Measurements from ENCODE around the gene YWHAE.
"Not testable (repeated sequence)": the region's sequence is repeated elsewhere in the genome, so short reads cannot be mapped to it uniquely, and the experiment has no call there.

YWHAE gene

DNA sequence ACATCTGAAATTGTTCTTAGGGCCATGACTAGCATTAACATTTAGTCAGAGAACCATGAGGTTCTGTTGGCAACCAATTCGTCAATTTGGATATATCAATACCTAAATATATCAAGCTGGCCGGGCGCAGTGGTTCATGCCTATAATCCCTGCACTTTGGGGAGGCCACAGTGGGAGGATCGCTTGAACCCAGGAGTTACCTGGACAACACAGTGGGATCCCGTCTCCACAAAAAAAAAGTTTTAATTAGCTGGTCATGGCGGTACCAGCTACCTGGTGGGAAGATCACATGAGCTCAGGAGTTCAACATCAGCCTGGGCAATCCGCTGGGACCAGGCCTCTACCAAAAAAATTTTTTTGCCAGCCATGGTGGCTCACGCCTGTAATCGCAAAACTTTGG is 8.4 kb downstream of the YWHAE start:
- no peak overlapping the region for H3K27ac ChIP-seq (ENCODE audit: low read depth, low read length, poor library complexity, severe bottlenecking)
- peaks cover 73% of the 10 kb centered on the region for H3K4me1 ChIP-seq (ENCODE audit: insufficient read depth, low read length, severe bottlenecking)

GRCh38 chr17:1390432-1391367 is 9.3 kb downstream of the YWHAE start:
- Histone ChIP-seq H3K27me3 (ENCODE audit: insufficient read depth, low read length) (no peaks in the 10 kb centered on the region), H3K4me1 (ENCODE audit: insufficient read depth, low read length, severe bottlenecking) (peaks cover 79% of the 10 kb centered on the region), H3K36me3 (ENCODE audit: insufficient read depth, low read length) (peaks cover 23% of the 10 kb centered on the region)

More for the DNA sequence above, 8.4 kb downstream of the YWHAE start:
- H4K20me1 ChIP-seq (ENCODE audit: insufficient read depth, low read length) = peaks cover 7% of the 10 kb centered on the region; the same call in 1 of the 2 replicates
- H3F3A ChIP-seq (ENCODE audit: insufficient read depth, low read length) = no peaks in the 10 kb centered on the region
- H3K27me3 ChIP-seq (ENCODE audit: insufficient read depth, low read length) = no peaks in the 10 kb centered on the region
- no peak overlapping the region for H3K4me3 ChIP-seq (ENCODE audit: low read depth, low read length, poor library complexity, severe bottlenecking)
- no peaks in the 10 kb centered on the region for H3K9me2 ChIP-seq (ENCODE audit: low read depth, low read length)
- H3K9ac ChIP-seq (ENCODE audit: low read length) = no peak overlapping the region; the same call in 1 of the 2 replicates
- H3K9me3 ChIP-seq (ENCODE audit: low read length) = no peaks in the 10 kb centered on the region
- no peak overlapping the region for H2AFZ ChIP-seq (ENCODE audit: low read length)
- TF ChIP-seq, protein P1, sequence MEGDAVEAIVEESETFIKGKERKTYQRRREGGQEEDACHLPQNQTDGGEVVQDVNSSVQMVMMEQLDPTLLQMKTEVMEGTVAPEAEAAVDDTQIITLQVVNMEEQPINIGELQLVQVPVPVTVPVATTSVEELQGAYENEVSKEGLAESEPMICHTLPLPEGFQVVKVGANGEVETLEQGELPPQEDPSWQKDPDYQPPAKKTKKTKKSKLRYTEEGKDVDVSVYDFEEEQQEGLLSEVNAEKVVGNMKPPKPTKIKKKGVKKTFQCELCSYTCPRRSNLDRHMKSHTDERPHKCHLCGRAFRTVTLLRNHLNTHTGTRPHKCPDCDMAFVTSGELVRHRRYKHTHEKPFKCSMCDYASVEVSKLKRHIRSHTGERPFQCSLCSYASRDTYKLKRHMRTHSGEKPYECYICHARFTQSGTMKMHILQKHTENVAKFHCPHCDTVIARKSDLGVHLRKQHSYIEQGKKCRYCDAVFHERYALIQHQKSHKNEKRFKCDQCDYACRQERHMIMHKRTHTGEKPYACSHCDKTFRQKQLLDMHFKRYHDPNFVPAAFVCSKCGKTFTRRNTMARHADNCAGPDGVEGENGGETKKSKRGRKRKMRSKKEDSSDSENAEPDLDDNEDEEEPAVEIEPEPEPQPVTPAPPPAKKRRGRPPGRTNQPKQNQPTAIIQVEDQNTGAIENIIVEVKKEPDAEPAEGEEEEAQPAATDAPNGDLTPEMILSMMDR (IDR thresholded peaks at IDR 0.05; ENCODE audit: low read length) = no peak
- no peak for TF ChIP-seq EZH2 (IDR thresholded peaks at IDR 0.05; ENCODE audit: borderline replicate concordance, low read length)
- H3K4me2 ChIP-seq (ENCODE audit: low read length) = peak overlapping the region; percentile 27; the same call in 1 of the 2 replicates
- H3K36me3 ChIP-seq (ENCODE audit: insufficient read depth, low read length) = peaks cover 30% of the 10 kb centered on the region
- H3K79me2 ChIP-seq (ENCODE audit: insufficient read depth, low read length) = peaks cover 99% of the 10 kb centered on the region

DNA sequence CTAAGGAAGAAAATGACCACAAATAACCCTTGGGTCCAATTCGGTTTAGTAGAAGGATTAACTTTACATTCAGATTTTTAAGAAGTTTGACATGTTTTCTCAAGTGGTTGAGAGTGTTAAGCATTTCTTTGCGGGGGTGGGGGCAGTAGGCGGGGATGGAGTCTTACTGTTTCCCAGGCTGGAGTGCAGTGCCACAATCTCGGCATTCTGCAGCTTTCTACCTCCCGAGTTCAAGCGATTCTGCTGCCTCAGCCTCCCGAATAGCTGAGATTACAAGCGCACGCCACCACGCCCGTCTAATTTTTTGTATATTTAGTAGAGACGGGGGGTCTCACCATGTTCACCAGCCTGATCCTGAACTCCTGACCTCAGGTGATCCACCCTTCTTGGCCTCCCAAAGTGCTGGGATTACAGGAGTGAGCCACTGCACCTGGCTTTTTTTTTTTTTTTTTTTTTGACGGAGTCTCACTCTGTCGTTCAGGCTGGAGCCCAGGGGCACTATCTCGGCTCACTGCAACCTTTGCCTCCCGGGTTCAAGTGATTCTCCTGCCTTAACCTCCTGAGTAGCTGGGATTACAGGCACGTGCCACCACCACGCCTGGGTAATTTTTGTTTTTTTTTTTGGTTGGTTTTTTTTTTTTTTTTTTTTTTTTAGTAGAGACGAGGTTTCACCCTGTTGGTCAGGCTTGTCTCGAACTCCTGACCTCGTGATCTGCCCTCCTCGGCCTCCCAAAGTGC is 12.4 kb downstream of the YWHAE start:
- H3F3A ChIP-seq (ENCODE audit: insufficient read depth, low read length); H3K9me2 ChIP-seq (ENCODE audit: low read depth, low read length); H3K9ac ChIP-seq (ENCODE audit: low read length); H3K27ac ChIP-seq (ENCODE audit: low read depth, low read length, poor library complexity, severe bottlenecking); H3K4me3 ChIP-seq (ENCODE audit: low read depth, low read length, poor library complexity, severe bottlenecking); H3K9me3 ChIP-seq (ENCODE audit: low read length); H2AFZ ChIP-seq (ENCODE audit: low read length); H3K27me3 ChIP-seq (ENCODE audit: insufficient read depth, low read length); H3K4me2 ChIP-seq (ENCODE audit: low read length): not testable (repeated sequence)
- Histone ChIP-seq H4K20me1 (ENCODE audit: insufficient read depth, low read length) (peaks cover 12% of the 10 kb centered on the region; the same call in 1 of the 2 replicates), H3K79me2 (ENCODE audit: insufficient read depth, low read length) (peaks cover 99% of the 10 kb centered on the region), H3K36me3 (ENCODE audit: insufficient read depth, low read length) (peaks cover 37% of the 10 kb centered on the region), H3K4me1 (ENCODE audit: insufficient read depth, low read length, severe bottlenecking) (peaks cover 58% of the 10 kb centered on the region)

More at GRCh38 chr17:1390432-1391367, 9.3 kb downstream of the YWHAE start:
- no peaks in the 10 kb centered on the region for H3K9me2 ChIP-seq (ENCODE audit: low read depth, low read length)
- no peak overlapping the region for H2AFZ ChIP-seq (ENCODE audit: low read length)
- no peak overlapping the region; the same call in 1 of the 2 replicates for H3K9ac ChIP-seq (ENCODE audit: low read length)
- peaks cover 8% of the 10 kb centered on the region; the same call in 1 of the 2 replicates for H4K20me1 ChIP-seq (ENCODE audit: insufficient read depth, low read length)
- no peak overlapping the region for H3K27ac ChIP-seq (ENCODE audit: low read depth, low read length, poor library complexity, severe bottlenecking)
- peak overlapping the region; percentile 27; the same call in 1 of the 2 replicates for H3K4me2 ChIP-seq (ENCODE audit: low read length)
- H3K9me3 ChIP-seq (ENCODE audit: low read length) = no peaks in the 10 kb centered on the region
- TF ChIP-seq, protein P1 (IDR thresholded peaks at IDR 0.05; ENCODE audit: low read length) = no peak
- TF ChIP-seq EZH2 (IDR thresholded peaks at IDR 0.05; ENCODE audit: borderline replicate concordance, low read length) = no peak
- no peak overlapping the region for H3K4me3 ChIP-seq (ENCODE audit: low read depth, low read length, poor library complexity, severe bottlenecking)
- H3F3A ChIP-seq (ENCODE audit: insufficient read depth, low read length) = no peaks in the 10 kb centered on the region
- H3K79me2 ChIP-seq (ENCODE audit: insufficient read depth, low read length) = peaks cover 99% of the 10 kb centered on the region

- peaks cover 12% of the 10 kb centered on the region; the same call in 1 of the 2 replicates for H4K20me1 ChIP-seq (ENCODE audit: insufficient read depth, low read length)
- H3K4me3 ChIP-seq (ENCODE audit: low read depth, low read length, poor library complexity, severe bottlenecking) = not testable (repeated sequence)
Observed at GRCh38 chr17:1386675-1387190, 13.3 kb downstream of the YWHAE start.

More at GRCh38 chr17:1386675-1387190, 13.3 kb downstream of the YWHAE start:
- peaks cover 97% of the 10 kb centered on the region for H3K79me2 ChIP-seq (ENCODE audit: insufficient read depth, low read length)
- H2AFZ ChIP-seq (ENCODE audit: low read length); H3K9me3 ChIP-seq (ENCODE audit: low read length); H3K27me3 ChIP-seq (ENCODE audit: insufficient read depth, low read length); H3K9ac ChIP-seq (ENCODE audit: low read length); H3K4me2 ChIP-seq (ENCODE audit: low read length); H3F3A ChIP-seq (ENCODE audit: insufficient read depth, low read length); H3K9me2 ChIP-seq (ENCODE audit: low read depth, low read length): not testable (repeated sequence)
- peak overlapping the region; percentile 26 for H3K27ac ChIP-seq (ENCODE audit: low read depth, low read length, poor library complexity, severe bottlenecking)
- peaks cover 50% of the 10 kb centered on the region for H3K4me1 ChIP-seq (ENCODE audit: insufficient read depth, low read length, severe bottlenecking)
- peaks cover 38% of the 10 kb centered on the region for H3K36me3 ChIP-seq (ENCODE audit: insufficient read depth, low read length)

All from OCI-LY1 (cell line).